K562 (cell line): ENCODE measurements around the gene NF2.

ENCODE experiments used
- FOXK1 ChIP-seq: sonication (generic); formaldehyde crosslinking; IDR thresholded peaks from 2 replicates; pipeline ENCODE4 v1.8.0; 2022; ENCODE audit warnings: missing genetic modification reagents, mild to moderate bottlenecking, borderline replicate concordance
- GABPA ChIP-seq: fragments of 200-800 bp; sonication (Bioruptor generic); conservative IDR thresholded peaks from 2 replicates; pipeline ENCODE4 v1.6.1; 2016; ENCODE audit warnings: low read depth, missing genetic modification characterization, missing compliant biosample characterization
- NR1H2 ChIP-seq: sonication (generic); formaldehyde crosslinking; IDR thresholded peaks from 2 replicates; pipeline ENCODE4 v1.4.0; 2020; ENCODE audit warnings: mild to moderate bottlenecking, missing genetic modification reagents
- RBM39 ChIP-seq: fragments of 200-400 bp; formaldehyde crosslinking; optimal IDR thresholded peaks from 2 replicates; pipeline ENCODE3; 2018; ENCODE audit warnings: low read depth, low read length
- TAF1 ChIP-seq: IDR thresholded peaks from 2 replicates; pipeline ENCODE4 v1.6.1; 2011; ENCODE audit warnings: mild to moderate bottlenecking, low read length, moderate library complexity; ENCODE audit not compliant: insufficient read depth, control insufficient read depth, severe bottlenecking; ENCODE audit errors: extremely low read depth
- ZNF740 ChIP-seq, 3 experiments: fragments of 200-800 bp in 1 of 3; sonication (Bioruptor generic) in 1 of 3; sonication (generic) in 1 of 3; formaldehyde crosslinking in 1 of 3; IDR thresholded peaks; 2 replicates each; pipeline versions ENCODE4 v1.6.1 to v1.8.0; 2016 to 2022; ENCODE audit warnings: mild to moderate bottlenecking in 2 of 3, missing compliant biosample characterization in 2 of 3, missing genetic modification characterization in 2 of 3, missing genetic modification reagents in 1 of 3
- TF ChIP-seq, protein P1 (sequence below), 3 experiments: IDR thresholded peaks in 2 of 3; conservative IDR thresholded peaks in 1 of 3; 2 replicates each; pipeline ENCODE4 v1.5.1; 2011 to 2012; ENCODE audit warnings: low read length in 3 of 3, mild to moderate bottlenecking in 3 of 3, control low read depth in 2 of 3, improper control_type of control experiment in 1 of 3, inconsistent platforms in 1 of 3, low read depth in 1 of 3, mixed read lengths in 1 of 3, moderate library complexity in 1 of 3; ENCODE audit not compliant: insufficient read depth in 2 of 3
- TF ChIP-seq, protein P2 (sequence below): fragments of 250-450 bp; sonication (Bioruptor Pico); IDR thresholded peaks from 2 replicates; pipeline ENCODE4 v1.5.0; 2021; ENCODE audit warnings: mild to moderate bottlenecking, borderline replicate concordance

DNA sequence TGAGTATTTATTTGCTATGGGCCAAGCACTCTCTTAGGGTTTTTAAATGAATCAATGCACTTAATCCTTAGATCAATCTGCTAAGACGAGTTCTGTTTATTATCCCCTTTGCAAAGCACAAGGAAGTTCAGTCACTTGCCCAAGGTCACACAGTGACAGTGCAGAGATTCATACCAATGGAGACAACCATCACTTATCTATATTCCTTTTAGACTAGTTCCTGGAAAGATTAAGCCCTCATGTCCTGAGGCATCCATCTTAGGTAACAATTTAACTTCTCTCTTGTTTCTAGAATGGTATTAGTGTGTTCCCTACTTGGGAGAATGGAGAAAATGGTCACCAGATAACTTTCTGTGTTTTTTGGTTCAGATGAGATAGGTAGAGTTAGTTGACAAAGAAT lies 28.3 kb downstream of the NF2 start:
- TF ChIP-seq, protein P1, sequence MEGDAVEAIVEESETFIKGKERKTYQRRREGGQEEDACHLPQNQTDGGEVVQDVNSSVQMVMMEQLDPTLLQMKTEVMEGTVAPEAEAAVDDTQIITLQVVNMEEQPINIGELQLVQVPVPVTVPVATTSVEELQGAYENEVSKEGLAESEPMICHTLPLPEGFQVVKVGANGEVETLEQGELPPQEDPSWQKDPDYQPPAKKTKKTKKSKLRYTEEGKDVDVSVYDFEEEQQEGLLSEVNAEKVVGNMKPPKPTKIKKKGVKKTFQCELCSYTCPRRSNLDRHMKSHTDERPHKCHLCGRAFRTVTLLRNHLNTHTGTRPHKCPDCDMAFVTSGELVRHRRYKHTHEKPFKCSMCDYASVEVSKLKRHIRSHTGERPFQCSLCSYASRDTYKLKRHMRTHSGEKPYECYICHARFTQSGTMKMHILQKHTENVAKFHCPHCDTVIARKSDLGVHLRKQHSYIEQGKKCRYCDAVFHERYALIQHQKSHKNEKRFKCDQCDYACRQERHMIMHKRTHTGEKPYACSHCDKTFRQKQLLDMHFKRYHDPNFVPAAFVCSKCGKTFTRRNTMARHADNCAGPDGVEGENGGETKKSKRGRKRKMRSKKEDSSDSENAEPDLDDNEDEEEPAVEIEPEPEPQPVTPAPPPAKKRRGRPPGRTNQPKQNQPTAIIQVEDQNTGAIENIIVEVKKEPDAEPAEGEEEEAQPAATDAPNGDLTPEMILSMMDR (IDR thresholded peaks at IDR 0.05 in 2 of 3, conservative IDR thresholded peaks at IDR 0.05 in 1 of 3; ENCODE audit: insufficient read depth in 2 of 3, low read depth in 1 of 3, low read length in 3 of 3), result no peak
- TF ChIP-seq GABPA (tag) (no peak), FOXK1 (no peak), ZNF740 (CRISPR knock-in tag; IDR thresholded peaks at IDR 0.05) (no peak), ZNF740 (tag; IDR thresholded peaks at IDR 0.05) (no peak), NR1H2 (no peak), TAF1 (no peak), RBM39 (no peak)
- TF ChIP-seq, protein P2, sequence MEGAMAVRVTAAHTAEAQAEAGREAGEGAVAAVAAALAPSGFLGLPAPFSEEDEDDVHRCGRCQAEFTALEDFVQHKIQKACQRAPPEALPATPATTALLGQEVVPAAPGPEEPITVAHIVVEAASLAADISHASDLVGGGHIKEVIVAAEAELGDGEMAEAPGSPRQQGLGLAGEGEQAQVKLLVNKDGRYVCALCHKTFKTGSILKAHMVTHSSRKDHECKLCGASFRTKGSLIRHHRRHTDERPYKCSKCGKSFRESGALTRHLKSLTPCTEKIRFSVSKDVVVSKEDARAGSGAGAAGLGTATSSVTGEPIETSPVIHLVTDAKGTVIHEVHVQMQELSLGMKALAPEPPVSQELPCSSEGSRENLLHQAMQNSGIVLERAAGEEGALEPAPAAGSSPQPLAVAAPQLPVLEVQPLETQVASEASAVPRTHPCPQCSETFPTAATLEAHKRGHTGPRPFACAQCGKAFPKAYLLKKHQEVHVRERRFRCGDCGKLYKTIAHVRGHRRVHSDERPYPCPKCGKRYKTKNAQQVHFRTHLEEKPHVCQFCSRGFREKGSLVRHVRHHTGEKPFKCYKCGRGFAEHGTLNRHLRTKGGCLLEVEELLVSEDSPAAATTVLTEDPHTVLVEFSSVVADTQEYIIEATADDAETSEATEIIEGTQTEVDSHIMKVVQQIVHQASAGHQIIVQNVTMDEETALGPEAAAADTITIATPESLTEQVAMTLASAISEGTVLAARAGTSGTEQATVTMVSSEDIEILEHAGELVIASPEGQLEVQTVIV (CRISPR knock-in tag), result no peak
